ENCODE measurements around the gene PRKD3.

The PRKD3 gene

GRCh38 chr2:37324786-37325624, at the start of gene PRKD3:
PRKD3 (minus strand) TSS chr2:37324833; CDS start chr2:37316524, 8,309 bp downstream.
- peak; percentile 56 for DNase-seq

GRCh38 chr2:37372000-37372399, 47.4 kb upstream of the PRKD3 start:
- DNase-seq, result no peak

DNA sequence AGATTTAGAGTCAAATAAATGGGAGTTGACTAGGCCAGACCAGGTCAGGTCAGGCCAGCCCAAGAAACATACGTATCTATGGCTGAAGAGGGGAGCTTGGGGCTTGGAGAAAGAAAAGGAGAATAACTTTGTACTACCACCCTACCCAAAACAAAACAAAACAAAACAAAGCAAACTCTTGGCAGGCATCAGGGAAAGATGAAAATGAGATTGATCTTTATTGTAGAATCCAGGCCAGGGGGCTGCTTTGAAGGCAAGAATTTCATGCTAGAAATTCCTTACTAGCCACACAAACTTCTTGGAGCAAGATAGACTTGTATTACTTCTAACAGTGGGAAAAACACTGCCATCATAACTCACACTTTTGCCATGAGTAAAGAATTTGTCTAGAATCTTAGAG, 46.0 kb upstream of the PRKD3 start:
- DNase-seq, result no peak

DNA sequence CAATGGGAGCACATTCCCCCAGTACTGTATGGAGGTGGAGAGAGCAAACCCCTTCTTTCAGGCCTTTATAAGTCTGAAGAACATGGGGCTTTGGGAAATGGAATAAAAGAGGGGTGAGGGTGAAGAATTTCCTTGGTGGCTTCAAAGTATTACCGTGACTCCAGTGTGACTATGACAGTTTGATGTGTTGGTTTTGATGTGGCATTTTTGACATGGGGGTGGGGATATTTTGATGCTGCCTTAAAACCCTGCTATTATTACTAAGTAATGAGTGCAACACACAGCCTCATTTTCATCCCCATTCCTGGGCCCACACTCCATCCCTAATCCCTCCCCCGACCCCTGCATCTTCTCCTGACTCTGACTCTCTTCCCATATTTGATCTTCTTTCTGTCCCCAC, 43.4 kb upstream of the PRKD3 start:
- DNase-seq, result no peak

GRCh38 chr2:37367310-37367709, 42.7 kb upstream of the PRKD3 start:
- DNase-seq, result no peak

DNA sequence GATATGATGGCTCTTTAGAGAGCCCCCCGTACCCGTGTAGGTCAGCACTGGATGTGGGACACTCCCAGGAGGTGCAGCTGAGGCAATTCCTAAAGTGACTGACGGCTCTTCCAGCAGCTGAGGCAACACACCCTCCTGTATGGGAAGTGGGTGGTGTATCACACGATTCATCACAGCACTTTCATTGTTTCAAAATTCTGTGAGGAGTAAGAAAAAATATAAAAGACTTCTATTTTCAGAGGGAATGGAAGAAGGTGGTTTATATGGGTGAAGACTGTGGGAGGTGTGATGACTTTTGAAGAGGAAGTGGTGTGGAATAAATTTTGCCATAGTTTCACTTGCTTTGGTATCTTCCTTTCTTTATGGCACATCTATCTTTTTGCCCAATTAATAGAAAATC, 42.1 kb upstream of the PRKD3 start:
- DNase-seq, result no peak

GRCh38 chr2:37365669-37366068, 41.0 kb upstream of the PRKD3 start:
- DNase-seq, result no peak

DNA sequence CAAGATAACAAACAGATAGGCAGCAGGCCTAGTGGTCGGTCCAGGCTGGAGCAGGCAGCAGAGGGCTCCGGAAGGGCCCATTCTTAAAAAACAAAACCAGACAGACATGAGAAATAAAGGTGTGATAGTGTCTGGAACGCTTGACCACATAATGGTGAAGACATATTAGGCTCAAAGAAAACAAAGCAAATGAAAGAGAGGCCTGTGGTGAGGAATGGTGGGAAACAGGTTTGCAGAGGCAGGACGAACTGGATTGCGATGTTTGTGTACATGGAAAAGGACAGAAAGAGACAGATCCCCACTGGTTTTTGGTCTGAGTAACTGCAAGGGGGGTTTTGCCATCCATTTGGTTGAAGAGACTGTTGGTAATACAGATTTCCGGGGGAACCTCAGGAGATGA, 39.7 kb upstream of the PRKD3 start:
- no peak for DNase-seq

- no peak for DNase-seq
These were observed 37.5 kb upstream of the PRKD3 start for GRCh38 chr2:37361994-37362698.

GRCh38 chr2:37361216-37361815, 36.7 kb upstream of the PRKD3 start:
- DNase-seq, result no peak

GRCh38 chr2:37358466-37358865, 33.8 kb upstream of the PRKD3 start:
- DNase-seq, result no peak

GRCh38 chr2:37357530-37357929, 32.9 kb upstream of the PRKD3 start:
- no peak for DNase-seq

GRCh38 chr2:37357069-37357468, 32.4 kb upstream of the PRKD3 start:
- no peak for DNase-seq

GRCh38 chr2:37356299-37356698, 31.7 kb upstream of the PRKD3 start:
- no peak for DNase-seq

- DNase-seq, result no peak
These were observed 31.1 kb upstream of the PRKD3 start for GRCh38 chr2:37355735-37356134.

DNA sequence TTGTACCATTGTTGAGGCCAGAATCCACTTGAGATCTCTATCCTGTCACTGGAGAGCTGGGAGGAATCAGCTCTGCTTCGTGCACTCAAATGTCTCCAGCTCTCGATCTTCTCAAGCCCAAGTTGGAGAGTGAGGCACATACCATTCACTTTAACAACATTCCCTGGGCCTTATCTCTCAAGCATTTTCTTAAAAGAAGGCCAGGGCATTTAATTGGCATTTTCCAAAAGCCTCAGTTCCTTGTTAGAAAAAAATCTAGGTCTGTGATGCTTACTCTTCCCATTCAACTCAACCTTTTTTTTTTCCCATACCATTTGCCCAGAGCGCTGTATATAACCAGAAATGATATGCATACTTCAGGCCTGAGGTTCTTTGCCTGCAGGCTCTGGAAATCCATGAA, 29.9 kb upstream of the PRKD3 start:
- no peak for DNase-seq

DNA sequence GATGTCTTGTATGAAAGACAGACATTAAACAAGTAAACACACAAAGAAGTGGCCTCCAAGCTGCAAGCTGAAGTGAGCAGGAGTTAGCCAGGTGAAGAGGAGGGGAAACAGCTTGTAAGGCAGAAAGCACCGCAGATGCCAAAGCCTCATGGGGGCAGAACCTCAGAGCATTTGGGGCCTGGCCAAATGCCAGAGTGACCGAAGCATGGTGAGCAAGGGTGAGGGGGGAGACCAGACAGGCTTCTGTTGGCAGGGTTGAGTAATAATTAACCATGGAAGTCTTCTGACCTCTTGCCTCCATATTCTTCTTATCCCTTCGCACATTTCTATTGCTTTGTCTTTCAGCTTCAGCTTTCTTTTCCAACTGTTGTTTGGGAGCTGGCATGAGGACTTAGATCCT, 25.4 kb upstream of the PRKD3 start:
- peak; percentile 83 for DNase-seq

GRCh38 chr2:37349231-37349860, 24.7 kb upstream of the PRKD3 start:
- DNase-seq, result peak; percentile 81

DNA sequence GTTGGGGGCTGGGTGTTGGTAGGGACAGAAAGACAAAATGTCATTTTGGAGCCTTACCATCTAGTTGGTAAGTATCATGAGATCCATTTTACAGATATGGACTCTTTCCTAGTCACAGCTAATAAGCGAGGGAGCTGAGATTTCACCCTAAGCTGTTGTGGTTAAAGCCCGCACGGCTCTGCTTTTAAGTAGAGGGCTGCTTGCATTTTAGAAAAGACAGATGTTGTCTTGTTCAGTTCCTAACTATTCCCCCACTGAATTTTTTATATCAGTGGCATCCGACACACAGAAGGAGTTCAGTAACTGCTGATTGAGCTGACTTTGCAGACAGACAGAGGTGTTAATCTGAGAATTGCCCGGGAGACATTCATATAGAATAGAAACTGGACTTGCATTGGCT, 23.5 kb upstream of the PRKD3 start:
- no peak for DNase-seq

DNA sequence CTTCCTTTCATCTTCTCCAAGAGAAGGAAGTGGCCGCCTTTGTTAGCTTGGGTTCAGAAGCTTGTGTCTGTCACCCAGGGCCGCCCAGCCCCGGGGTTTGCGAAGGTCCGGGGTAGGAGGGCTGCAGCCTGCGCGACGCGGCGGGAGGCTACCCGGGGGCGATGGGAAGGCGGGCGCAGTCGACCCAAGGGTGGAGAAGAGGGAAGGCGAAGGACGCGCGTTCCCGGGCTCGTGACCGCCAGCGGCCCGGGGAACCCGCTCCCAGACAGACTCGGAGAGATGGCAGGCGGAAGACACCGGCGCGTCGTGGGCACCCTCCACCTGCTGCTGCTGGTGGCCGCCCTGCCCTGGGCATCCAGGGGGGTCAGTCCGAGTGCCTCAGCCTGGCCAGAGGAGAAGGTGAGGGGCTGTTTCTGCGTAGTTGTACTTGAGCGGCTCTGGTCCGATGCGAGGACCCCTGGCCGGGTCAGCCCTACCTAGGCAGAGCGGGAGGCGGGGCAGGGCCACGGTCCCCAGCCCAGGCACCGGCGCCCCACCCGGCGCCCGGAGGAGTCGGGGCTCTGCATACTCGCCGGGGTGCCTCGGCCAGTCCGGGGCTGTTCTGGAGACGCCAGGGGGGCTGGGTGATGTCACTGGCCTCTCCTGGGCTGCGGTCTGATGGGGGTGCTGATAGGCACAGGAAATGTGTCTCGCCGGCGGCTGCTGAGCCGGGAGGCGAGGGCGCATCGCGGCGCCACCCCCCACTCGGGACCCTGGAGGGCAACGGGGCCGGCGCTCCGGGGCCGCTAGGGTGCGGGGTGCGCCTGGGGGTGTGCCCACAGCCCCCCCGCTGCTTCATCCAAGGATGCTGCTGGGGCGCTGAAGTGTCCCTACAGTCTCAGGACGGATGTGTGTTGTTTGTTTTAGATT, 20.1 kb upstream of the PRKD3 start, which contains the start of gene QPCT:
TSS of gene QPCT (plus strand) at position 178 of the 909 bp plus-strand sequence. CDS start at position 280, 102 bp downstream.
- DNase-seq, result peak; percentile 62

DNA sequence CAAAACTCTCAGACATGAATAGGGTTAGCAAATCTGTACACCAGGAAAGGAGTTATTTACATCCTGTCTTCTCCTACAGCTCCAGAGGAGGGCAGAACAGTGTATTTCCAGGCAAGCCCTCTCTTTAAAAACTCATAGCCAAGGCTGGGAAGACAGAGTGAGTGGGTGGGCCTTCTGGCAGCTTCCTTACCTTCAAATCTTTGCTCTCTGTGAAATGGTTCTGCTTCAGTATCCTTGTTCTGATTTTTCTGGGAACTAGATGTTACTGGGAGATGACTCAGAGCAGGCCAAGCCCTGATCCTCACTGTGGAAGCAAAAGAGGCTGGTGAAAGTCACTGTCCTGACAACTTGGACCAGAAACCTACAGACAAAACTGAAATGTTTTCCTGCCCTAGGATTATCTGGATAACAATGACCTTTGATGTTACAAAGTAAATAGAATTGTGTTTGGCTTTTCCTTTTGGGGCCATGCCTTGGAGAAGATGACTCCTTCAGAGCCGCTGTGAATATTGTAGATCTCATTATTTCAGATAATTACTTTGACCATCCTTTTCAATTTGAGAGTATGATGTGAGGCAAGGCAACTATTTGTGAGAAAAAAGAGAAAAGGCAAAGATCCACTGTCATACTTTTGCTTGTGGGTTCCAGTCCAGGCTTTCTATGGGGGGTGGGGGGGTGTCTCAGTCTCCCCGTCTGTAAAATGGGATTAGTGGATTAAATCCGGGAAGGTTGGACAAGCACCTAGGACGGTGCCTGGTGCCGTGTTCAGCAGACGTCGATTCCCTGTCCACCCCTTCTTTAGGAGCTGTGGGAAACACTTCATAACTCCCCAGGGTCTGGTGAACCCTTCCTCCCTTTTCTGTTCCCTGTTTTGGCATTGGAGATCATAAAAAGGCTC, 19.2 kb upstream of the PRKD3 start:
- DNase-seq, result no peak
